Body of pancreas (tissue), 4 donors: ENCODE data around the gene SLC38A10.

Experiments
- POLR2A ChIP-seq, 3 donors: fragments of 450-650 bp; IDR thresholded peaks; one replicate each; pipeline ENCODE4 v1.6.1; 2016; ENCODE audit warnings: antibody characterized with exemption in 3 of 3, mild to moderate bottlenecking in 2 of 3
- TF ChIP-seq, protein P1 (sequence below), 7 experiments: fragments of 450-650 bp in 4 of 7; fragments of 200-600 bp in 3 of 7; sonication (generic) in 3 of 7; IDR thresholded peaks; one replicate each; pipeline ENCODE4 v1.5.1; 2016 to 2019; ENCODE audit warnings: antibody characterized with exemption in 7 of 7

DNA sequence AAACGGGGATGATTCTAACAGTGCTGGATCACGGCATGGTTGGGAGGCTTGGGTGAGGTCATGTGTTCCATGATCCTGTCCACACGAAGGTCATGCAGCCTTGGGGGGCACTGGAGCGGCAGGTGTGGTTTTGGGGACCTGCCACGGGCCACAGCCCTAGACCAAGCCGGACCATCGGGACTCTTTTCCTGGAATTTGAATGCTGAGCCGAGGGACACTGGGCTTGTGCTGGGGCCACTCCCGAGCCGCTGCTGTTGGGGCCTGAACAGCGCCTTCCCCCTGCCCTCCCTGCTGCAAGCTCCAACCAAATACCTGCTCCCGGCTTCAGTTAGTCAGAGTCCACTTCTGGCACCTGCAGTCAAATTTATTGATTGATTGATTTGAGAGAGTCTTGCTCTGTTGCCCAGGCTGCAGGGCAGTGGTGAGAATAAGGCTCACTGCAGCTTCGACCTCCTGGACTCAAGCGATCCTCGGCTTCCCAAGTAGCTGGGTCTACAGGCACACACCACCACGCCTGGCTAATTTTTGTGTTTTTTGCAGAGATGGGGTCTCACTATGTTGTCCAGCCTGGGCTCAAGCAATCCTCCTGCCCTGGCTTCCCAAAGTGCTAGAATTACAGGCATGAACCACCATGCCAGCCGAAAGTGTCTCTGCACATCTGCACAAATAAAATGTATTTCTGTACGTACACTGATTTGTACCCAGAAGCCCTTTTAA lies 37.2 kb upstream of the SLC38A10 start:
- no peak for TF ChIP-seq POLR2A (IDR thresholded peaks at IDR 0.05)
- TF ChIP-seq, protein P1, sequence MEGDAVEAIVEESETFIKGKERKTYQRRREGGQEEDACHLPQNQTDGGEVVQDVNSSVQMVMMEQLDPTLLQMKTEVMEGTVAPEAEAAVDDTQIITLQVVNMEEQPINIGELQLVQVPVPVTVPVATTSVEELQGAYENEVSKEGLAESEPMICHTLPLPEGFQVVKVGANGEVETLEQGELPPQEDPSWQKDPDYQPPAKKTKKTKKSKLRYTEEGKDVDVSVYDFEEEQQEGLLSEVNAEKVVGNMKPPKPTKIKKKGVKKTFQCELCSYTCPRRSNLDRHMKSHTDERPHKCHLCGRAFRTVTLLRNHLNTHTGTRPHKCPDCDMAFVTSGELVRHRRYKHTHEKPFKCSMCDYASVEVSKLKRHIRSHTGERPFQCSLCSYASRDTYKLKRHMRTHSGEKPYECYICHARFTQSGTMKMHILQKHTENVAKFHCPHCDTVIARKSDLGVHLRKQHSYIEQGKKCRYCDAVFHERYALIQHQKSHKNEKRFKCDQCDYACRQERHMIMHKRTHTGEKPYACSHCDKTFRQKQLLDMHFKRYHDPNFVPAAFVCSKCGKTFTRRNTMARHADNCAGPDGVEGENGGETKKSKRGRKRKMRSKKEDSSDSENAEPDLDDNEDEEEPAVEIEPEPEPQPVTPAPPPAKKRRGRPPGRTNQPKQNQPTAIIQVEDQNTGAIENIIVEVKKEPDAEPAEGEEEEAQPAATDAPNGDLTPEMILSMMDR (IDR thresholded peaks at IDR 0.05), result no peak
